Stimulated activated CD4-positive, alpha-beta T cell treated with anti-CD3 and anti-CD28 coated beads, Interleukin-15, amount 100 ng/mL, for 24 hours (primary cell): ENCODE data around the gene DAG1.
A peak's percentile ranks its signal among the peaks of the same experiment; 100 is the strongest.

ENCODE experiments used
- DNase-seq: peaks from one replicate; pipeline ENCODE4 v3.0.0-alpha.2; 2020

The DAG1 gene

DNA sequence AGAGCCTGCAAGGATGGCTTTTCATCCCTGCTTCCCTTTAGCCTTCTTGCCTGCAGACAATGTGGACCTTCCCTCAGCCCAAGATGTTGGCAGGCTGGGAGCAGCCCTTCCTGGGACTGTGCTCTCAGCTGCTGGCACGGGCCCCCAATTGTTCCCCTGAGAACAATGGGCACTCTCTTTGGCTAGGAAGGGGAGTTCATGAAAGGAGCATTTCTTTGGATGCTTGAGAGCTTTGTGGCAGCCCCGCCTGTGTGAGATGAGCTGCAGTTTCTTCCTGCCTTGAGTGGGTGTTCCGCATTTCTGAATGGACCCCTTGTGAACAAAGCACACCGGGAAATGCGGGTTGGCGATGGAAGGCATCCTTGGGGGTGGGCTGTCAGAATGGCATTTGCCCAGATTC lies 49.2 kb downstream of the DAG1 start:
- DNase-seq, result no peak

DNA sequence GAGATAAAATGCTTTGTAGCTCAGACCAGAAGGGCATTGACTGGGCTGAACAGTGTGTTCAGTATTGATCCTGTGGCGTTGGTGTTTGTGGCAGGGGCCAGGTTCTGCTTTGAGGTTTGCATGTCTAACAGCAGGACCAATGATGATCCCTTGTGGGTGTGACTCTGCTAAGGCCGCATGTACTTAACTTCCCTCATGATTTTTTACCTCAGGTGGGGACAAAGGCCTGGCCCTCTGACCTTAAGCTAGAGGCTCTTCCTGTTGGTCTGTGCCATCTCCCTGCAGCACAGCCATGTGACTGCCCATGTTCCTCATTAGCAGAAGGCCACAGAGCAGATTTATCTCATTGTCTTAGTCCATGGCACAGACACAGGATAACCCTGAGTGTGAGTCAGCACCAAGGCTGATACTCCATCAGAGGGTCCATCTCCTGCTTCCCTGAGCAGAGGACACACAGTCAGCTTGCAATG lies 49.9 kb downstream of the DAG1 start:
- DNase-seq, result no peak

DNA sequence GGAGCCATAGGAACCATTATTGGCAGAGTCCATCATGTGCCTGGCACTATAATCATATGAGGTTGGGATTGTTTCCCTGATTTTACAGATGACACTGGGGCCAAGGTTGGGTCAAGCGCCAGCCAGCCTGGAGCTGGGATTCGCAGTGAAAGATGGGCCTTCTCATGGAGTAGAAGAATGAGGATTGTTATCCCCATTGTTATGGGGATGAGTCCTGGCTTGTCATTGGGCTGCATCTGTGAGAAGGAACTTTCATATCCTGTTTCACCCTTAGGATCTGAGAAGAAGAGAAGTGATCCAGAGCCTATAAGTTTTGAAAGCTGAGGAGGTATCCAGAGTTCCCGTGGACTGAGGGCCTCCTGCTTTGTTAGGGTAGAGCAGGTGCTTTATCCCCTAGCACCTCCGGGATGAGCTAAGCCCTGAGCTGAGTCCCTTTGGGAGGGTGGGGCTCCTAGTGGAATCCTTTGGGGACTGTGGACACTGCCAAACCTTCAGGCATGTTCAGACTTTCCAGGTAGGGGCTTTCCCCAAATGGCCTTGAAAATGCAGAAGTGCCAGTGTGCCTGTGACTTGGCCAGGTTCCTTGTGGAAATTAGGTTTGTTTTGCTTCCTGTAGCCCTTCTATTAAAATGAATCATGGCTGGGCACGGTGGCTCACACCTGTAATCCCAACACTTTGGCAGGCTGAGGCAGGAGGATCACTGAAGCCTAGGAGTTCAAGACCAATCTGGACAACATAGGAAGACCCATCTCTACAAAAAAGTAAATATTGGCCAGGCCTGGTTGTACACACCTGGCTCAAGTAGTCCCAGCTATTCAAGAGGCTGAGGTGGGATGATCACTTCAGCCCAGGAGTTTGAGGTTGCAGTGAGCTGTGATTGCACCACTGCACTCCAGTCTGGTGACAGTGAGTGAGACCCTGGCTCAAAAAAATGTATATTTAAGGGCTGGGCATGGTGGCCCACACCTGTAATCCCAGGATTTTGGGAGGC lies 54.0 kb downstream of the DAG1 start:
- no peak for DNase-seq

DNA sequence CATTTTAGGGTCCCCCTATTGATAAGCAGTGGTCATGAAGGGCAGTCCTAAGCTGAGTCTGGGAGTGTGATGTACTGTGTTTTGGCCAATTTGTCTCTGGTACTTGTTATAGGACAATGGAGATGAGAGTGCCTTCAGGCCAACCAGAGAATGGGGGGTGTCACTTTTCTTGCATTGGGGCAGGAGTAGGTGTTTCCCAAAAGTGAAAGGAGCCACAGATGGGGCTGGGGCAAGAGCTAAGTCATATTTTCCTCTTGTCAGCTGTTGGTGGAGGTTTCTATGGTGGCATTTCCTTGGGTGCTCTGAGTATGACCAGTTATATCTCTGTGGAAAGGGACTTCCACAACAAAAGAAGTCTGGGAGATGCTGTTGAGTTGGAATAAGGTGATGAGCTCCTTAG lies 59.5 kb downstream of the DAG1 start:
- DNase-seq, result peak; percentile 26

DNA sequence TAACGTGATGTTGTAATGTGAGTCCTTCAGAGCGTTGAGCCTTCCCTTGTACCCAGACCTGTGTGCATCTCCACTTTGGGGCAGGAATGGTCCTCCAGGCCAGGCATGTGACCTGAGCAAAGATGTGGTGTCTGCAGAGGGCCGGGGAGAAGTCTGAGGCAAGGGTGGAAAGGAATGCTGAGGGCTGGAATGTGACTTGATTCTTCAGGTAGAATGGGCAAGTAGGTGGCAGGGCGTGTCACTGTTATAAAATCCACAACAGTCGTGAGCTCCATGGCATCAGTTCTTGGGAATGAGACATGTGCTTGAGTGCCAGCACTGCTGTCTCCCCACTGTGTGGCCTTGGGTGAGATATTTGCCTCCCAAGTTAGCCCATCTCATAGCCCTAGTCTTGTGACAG lies 60.2 kb downstream of the DAG1 start:
- no peak for DNase-seq

DNA sequence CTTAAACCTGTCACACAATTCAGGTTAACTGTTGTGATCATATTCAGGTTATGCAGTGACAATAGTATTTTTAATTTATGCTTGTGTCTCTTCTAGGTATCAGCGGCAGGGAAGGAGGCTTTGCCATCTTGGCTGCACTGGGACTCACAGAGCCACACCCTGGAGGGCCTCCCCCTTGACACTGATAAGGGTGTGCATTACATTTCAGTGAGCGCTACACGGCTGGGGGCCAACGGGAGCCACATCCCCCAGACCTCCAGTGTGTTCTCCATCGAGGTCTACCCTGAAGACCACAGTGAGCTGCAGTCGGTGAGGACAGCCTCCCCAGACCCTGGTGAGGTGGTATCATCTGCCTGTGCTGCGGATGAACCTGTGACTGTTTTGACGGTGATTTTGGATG lies 60.6 kb downstream of the DAG1 start:
- DNase-seq, result no peak

DNA sequence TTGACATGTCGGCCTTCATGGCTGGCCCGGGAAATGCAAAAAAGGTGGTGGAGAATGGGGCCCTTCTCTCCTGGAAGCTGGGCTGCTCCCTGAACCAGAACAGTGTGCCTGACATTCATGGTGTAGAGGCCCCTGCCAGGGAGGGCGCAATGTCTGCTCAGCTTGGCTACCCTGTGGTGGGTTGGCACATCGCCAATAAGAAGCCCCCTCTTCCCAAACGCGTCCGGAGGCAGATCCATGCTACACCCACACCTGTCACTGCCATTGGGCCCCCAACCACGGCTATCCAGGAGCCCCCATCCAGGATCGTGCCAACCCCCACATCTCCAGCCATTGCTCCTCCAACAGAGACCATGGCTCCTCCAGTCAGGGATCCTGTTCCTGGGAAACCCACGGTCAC lies 61.2 kb downstream of the DAG1 start:
- DNase-seq, result no peak

DNA sequence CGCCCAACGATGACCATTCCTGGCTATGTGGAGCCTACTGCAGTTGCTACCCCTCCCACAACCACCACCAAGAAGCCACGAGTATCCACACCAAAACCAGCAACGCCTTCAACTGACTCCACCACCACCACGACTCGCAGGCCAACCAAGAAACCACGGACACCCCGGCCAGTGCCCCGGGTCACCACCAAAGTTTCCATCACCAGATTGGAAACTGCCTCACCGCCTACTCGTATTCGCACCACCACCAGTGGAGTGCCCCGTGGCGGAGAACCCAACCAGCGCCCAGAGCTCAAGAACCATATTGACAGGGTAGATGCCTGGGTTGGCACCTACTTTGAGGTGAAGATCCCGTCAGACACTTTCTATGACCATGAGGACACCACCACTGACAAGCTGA lies 61.6 kb downstream of the DAG1 start:
- peak; percentile 12 for DNase-seq

DNA sequence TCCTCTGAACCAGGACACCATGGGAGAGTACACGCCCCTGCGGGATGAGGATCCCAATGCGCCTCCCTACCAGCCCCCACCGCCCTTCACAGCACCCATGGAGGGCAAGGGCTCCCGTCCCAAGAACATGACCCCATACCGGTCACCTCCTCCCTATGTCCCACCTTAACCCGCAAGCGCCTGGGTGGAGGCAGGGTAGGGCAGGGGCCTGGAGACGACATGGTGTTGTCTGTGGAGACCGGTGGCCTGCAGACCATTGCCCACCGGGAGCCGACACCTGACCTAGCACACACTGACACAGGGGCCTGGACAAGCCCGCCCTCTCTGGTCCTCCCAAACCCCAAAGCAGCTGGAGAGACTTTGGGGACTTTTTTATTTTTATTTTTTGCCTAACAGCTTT lies 63.0 kb downstream of the DAG1 start:
- no peak for DNase-seq

DNA sequence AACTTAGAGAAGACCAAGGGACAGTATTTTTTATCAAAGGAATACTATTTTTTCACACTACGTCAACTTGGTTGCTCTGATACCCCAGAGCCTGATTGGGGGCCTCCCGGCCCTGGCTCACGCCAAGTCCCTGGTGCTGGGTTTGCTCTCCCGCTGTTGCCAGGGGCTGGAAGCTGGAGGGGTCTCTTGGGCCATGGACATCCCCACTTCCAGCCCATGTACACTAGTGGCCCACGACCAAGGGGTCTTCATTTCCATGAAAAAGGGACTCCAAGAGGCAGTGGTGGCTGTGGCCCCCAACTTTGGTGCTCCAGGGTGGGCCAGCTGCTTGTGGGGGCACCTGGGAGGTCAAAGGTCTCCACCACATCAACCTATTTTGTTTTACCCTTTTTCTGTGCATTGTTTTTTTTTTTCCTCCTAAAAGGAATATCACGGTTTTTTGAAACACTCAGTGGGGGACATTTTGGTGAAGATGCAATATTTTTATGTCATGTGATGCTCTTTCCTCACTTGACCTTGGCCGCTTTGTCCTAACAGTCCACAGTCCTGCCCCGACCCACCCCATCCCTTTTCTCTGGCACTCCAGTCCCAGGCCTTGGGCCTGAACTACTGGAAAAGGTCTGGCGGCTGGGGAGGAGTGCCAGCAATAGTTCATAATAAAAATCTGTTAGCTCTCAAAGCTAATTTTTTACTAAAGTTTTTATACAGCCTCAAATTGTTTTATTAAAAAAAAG lies 63.9 kb downstream of the DAG1 start:
- no peak for DNase-seq

DNA sequence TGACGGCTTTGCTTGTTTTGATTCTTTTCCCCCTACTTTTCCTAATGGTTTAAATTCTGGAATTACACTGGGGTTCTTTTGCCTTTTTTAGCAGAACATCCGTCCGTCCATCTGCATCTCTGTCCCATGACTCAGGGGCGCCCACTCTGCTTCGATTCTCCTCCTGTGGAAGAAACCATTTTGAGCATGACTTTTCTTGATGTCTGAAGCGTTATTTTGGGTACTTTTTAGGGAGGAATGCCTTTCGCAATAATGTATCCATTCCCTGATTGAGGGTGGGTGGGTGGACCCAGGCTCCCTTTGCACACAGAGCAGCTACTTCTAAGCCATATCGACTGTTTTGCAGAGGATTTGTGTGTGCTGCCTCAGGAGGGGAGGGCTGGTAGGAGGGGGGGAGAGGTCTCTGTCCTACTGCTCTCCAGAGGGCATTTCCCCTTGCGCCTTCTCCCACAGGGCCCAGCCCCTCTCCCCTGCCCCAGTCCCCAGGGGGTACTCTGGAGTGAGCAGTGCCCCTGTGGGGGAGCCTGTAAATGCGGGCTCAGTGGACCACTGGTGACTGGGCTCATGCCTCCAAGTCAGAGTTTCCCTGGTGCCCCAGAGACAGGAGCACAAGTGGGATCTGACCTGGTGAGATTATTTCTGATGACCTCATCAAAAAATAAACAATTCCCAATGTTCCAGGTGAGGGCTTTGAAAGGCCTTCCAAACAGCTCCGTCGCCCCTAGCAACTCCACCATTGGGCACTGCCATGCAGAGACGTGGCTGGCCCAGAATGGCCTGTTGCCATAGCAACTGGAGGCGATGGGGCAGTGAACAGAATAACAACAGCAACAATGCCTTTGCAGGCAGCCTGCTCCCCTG lies 64.7 kb downstream of the DAG1 start:
- no peak for DNase-seq

DNA sequence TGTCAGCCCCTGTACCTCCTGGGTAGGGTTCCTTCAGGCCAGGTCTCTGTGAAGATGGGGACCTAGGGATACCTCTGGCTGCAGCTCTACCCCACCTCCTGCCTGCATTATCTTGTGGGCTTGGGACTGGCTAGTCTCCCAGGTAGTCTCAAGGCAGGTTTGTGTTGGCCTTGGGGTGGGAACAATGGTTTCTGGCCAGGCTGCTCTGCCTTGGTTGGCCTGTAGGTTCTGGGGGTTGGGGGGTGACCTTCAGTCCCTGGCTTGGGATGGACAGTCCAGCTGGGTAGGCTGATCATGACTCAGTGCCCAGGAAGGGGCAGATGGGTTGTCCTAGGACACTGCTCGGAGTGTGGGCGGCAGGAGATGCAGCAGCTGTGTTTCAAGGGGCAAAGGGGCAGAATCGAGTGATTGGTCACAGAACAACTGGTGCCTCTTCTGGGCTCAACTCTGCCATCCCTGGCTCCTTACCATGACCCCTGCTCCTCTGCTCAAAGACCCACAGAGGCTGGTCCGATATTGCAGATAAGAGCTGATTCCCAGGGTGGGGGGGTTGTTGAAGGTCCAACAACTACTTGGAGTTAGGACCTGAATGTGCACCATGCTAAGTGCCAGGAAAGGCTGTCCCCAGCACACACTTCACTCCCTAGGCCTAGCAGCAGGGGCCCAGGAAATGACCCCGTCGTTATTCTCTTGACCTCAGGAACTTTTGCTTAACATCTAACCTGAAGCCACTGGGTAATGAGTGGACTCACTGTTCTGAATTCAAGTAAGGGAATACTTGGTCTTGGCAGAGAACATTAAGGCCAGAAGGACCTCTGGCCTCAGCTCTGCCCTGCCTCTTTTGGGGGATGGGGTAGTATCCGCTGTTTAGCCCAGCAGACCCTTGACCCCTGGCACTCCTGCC lies 66.2 kb downstream of the DAG1 start:
- DNase-seq, result no peak

DNA sequence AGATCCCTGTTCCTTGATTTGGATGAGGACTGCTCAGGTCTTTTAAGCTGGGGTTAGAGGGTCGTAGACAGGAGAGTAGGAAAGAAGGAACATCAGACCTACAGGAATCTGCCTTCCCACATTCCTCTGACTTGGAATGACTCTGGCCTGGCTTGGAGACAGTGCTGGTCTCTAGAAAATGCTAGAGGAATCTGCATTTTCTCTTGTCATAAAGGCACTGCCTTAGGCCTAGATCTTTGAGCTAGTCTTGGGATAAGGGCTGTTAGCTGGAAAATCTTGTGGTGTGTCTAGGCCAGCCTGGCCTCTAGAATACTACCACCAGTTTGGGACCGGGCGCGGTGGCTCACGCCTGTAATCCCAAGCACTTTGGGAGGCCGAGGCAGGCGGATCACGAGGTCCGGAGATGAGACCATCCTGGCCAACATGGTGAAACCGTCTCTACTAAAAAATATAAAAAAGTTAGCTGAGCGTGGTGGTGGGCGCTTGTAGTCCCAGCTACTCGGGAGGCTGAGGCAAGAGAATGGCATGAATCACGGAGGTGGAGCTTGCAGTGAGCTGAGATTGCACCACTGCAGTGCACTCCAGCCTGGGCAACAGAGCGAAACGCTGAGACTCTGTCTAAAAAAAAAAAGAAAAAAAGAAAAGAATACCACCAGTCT lies 66.9 kb downstream of the DAG1 start:
- DNase-seq, result no peak

DNA sequence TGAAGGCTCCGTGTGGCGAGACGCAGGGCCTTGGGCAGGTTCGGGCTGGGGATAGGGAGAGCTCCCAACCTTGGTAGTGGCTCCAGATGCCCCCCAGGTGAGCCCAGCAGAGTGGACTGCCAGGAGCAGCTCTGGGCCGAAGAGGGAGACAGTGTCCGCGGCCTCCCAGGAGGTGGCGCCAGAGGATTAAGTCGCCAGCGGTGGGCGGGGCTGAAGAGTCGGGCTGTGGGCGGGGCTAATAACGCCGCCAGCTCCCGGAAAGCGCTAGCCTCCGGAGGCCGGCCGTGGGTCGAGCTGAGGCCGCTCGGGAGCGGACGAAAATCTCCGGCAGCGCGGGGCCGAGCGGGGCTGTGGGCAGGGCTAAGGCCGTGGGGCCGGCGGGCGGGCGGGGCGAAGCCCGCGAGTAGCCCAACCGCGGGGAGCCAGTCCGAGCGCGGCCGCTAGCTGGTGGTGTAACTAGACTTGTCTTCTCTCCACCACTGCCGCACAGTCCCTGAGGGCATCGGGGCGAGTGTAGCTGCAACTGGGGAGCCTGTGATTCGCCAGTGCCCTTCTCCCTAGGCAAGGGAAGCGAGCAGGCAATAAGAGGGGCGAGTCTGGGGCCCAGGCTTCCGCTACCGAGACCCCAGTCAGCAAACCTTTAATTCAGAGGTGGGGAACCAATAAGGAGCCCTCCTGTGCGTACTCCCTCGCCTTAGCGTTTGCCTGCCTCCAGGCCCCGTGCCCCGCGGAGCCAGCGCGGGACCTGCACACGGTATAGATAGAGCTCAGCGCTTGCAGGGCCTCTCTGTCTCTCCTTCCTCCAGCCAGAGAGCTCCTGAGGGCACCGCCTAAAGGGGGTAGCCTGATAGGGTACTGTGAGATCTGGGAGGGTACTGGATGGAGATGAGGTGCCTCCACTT lies 69.8 kb downstream of the DAG1 start:
- peak; percentile 94 for DNase-seq

DNA sequence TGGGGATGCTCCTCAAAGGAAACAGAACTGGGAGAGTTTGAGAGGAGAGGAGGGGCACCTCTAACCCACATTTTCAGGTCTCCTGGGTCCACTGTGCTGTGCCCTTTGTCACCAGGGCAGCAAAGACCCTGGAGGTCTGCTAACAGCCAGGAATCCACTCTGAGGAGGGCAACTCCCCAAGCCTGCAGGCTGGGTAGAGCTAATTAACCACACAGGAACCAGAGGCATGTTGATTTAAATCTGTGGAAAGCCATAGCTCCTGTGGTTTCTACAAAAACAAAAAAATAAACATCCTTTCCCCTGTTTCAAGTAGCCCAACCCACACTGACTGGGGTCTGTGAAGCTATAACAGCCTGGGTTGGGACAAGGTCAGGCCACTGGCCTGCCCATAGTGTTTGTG lies 82.0 kb downstream of the DAG1 start:
- no peak for DNase-seq

DNA sequence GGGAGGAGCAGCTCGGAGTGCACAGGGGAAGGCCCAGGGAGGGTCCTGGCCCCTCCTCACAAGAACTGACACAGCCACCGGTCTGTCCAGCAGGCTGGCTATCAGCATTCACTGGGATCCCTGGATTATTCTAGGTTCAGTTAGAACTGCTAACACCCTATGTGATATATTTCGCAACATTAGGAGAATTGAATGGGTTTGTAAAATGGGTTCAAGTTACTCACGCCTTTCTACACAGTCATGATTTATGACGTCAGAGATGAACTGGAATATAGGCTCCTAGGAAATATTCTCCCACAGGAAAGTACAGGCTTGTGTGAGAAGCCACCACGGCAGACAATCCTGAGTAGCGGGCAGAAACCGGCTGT lies 83.2 kb downstream of the DAG1 start:
- no peak for DNase-seq

DNA sequence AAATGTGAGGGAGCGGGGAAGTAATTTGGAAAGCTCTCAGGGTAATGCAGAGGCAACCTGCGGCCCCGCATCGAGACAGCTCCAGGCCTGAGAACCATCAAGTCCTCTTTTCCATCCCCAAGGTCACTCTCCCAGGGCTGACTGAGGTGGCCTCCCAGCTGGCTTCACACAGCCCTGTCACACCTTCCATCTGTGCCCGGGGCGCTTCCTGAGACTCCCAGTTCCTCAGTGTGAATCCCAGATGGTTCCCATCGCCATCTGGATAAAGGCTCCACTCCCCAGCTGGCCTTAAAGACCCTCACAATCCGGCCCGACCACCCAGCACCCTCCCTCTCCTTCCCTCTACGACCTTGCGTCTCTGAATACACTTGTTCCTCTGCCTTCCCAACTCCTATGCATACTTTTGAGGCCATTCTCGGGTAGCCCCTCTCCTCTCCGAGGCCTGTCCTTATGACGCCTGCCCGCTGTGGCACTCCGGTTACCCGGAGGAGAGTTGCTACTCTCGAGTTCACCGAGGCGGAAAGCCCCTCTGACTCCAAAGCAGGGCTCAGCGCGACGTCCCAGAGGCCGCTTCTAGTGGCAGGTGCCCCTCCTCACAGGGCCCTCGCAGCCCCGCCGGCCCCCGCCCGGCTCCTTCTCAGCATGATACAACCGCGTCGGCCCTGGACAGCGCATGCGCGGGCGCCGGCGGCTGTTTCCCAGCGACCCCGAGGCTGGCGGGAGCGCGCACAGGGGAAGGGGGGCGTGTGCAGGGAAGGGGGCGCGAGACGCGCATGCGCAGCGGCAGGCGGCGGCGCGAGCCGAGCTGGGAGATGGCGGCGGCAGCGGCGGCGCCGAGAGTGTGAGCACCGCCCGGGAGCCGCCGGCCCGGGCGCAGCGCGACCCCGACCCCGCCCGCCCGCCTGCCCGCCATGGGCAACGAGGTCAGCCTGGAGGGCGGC lies 83.9 kb downstream of the DAG1 start, which contains the start of gene BSN:
BSN (plus strand) TSS at position 786 of the 941 bp plus-strand sequence; CDS start at position 912, 126 bp downstream.
- peak; percentile 94 for DNase-seq

DNA sequence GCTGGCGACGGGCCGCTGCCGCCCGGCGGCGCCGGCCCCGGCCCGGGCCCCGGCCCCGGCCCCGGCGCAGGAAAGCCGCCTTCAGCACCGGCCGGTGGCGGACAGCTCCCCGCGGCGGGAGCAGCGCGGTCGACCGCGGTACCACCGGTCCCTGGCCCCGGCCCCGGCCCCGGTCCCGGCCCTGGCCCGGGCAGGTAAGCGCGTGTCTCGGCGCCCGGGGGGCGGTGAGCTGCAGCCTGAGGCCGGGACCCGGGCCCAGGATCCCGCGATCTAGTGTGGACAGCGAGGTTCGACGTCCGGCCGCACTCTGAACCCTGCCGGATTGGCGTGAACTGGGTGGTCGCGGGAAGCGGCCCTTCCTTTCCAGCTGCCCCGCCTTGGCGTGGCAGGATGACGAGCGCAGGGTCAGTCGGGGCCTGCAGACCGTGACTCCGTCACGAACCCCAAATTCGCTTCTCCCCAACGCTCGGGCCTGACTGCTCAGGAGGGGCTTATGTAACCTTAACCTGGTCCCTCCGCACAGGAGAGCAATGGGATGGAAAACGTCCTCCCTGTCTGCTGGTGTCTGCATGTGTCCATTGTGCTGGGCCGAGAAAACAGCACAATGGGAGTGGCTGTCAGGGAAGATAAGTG lies 84.7 kb downstream of the DAG1 start:
- peak; percentile 67 for DNase-seq
